Measurements from ENCODE around the gene ARHGAP25.

- no peak for TF ChIP-seq CTCF (IDR thresholded peaks at IDR 0.05)
- no peak for TF ChIP-seq POLR2A (IDR thresholded peaks at IDR 0.05)
These were observed 14.7 kb downstream of the ARHGAP25 start for GRCh38 chr2:68749345-68749744.

Measured in thyroid gland (tissue), 4 donors.